NCI-H2196 treated with DMSO at 0.1 percent for 48 hours (cell line): ENCODE data around the gene VANGL1.

Experiments used
- DNase-seq: peaks from one replicate; lab custom pipeline; 2025; ENCODE audit not compliant: unreplicated experiment; lab: John Stamatoyannopoulos, UW

Gene VANGL1

DNA sequence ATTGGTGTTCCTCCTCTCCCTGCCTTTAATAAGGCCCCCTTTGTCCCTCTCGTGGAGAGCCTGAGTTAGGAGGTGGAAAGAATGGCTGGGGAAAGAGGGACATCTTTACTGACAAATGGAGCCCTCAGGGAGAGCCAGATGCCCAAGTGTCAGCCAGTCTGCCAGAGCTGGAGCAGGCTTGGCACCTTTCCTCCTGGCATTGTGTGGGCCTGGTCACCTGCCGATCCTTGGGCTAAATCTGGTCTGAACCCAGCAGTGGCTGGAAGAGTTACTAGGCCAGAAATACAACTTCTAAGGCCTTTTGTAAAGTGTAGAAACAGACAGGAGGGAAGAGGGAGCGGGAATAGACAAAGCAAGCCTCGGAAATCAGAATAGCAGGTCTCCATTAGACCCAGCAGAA is 24.9 kb downstream of the VANGL1 start:
- DNase-seq, result no peak

- DNase-seq, result no peak
These were observed 26.8 kb downstream of the VANGL1 start for GRCh38 chr1:115668579-115668978.

GRCh38 chr1:115669002-115669673 is 27.4 kb downstream of the VANGL1 start:
- DNase-seq, result no peak

- no peak for DNase-seq
These were observed 28.1 kb downstream of the VANGL1 start for GRCh38 chr1:115669886-115670285.

DNA sequence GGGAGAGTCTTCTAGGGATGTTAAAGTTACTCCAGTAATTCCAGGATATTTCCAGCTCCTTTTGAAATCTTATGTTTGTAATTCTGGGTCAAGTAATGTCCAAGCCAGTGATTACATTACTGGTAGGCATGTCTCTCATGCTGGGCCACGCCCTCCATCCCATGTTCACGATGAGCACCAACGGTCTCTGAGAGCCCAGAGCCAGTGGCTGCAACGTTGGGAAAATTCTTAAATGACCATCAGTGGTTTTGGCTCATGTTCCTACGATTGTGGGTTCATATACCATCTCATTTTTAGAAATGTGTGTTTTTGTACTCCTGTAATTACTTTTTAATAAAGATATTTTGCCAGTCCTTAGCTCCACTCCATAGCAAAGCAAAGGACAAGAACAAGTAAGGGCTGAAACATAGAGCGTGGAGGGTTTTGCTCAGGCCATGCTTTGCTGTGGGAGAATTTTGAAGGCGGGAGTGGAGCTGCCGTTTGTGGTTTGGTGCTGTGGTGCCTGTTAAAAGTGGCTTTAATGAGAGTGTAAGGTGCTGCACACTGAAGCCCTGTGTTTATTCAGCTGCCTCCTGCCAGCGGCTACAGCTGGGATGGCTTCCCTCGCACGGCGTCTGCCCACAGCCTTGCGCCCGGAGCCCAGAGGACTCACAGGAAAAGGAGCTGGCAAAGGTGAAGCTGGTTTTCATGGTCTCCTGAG is 28.9 kb downstream of the VANGL1 start:
- peak; percentile 77 for DNase-seq

DNA sequence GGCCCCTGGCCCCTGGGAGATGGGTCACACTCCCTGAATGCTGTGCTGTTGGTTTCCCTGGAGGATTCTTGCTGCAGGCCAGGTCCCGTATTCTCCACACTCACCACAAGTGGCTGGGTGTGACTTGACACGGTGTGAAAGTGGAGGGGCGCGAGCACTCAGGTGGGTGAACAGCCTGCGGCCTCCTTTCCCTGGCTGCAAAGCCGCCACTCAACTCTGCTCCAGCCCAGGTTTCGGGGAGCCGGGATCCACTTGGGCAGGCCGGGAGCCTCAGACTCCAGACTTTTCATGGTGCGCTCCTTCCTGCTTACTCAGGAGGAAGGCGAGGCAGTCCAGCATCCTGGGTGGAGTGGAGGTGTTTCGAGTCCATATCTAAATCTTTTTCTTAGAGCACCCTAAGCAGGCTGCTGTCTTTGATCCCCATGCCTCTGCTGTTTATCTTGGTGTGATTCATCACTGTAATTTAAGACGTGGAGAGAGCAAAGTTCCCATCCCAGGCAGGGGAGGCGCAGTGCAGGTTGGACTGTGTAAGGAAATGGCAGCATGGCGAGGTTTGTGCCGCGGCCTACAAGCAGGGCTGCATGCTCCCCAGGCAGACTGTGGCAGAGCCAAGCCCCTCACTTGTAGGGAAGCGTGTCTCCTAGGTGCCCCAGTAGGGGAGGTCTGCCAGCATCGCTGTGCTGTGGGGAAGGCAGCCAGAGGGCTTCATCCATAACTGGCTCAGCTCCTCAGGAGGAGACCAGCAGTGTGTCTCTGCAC is 29.6 kb downstream of the VANGL1 start:
- peak; percentile 16 for DNase-seq

- DNase-seq, result no peak
These were observed 30.6 kb downstream of the VANGL1 start for GRCh38 chr1:115672224-115673009.

- peak; percentile 5 for DNase-seq
These were observed 34.9 kb downstream of the VANGL1 start for GRCh38 chr1:115676498-115677181.

GRCh38 chr1:115677182-115677555 is 35.4 kb downstream of the VANGL1 start:
- peak; percentile 12 for DNase-seq

DNA sequence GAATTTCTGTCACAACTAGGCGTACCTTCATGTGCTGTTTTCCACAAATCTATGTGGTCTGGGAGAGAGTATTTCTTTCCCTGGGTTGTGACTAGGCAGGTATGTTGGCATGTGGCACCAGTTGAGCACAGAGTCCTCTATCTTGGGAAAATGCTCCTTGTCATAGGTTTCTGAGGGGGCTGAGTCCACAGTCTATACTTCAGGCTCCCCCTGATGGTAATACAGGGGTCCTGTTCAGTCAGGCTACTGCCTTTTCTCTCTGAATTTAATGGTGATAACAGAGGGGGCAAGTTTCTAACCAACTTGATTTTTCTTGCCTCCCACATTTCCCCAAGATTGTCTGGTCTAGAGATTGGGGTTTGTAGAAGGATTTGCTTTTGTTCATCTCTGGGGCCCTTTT is 35.8 kb downstream of the VANGL1 start:
- no peak for DNase-seq

DNA sequence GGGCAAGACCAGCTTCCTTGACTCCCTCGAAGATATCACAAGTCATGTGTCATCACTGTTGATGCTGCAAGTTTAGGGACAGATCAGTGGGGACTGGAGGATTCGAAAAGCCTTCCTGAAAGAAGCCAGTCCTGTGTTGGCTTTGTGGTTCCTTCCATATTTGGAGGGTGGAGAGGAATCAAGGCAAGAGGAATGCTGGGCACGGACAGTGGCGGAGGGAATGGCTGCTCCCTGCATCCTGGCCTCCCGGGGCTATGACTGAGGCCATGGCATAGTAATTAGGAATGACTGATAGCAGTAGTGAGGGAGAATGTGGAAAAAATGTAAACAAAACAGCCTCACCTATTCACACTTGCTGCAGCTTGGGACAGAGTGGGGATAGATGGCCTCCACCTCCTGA is 36.4 kb downstream of the VANGL1 start:
- DNase-seq, result no peak

DNA sequence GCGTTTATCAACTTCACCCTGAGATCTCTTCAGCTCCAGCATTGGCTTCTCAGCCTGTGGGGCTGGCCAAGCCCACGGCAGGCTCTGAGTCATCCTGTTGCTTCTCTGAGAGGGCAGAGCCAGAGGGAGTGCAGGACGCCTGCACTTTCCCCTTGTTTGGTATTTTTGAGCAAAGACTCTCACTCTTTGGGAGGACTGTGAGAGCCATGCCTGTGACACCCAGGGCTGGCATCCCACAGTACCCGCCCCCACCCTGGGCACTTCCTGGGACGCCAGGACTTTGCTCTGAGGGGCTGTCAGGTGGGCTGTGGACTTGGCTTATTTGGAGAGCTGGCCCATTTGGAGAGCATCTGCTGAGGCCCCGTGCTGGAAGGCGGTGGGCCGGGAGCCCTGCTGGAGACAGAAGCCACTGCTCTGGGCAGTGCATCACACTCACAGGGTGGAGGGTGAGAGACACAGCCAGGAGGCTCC is 37.4 kb downstream of the VANGL1 start:
- no peak for DNase-seq

DNA sequence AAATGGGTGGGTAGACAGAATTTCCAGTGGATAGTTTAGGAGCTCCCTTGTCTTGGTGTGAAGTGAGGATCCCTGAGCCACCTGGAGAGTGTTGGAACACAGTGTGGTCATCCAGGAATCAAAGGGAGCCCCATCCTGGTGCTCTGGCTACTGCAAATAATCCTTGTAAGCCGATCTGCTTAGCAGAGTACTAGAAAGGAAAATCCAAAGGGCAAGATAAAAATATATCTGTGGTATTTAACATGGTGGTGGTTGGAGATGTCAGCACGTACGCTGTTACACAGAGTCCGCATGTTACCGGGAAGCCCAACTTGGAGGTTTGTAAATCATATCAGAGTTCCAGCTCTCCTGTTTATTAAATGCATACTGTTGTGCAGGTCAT is 39.0 kb downstream of the VANGL1 start:
- DNase-seq, result no peak

GRCh38 chr1:115682792-115683191 is 41.0 kb downstream of the VANGL1 start:
- no peak for DNase-seq

- DNase-seq, result no peak
These were observed 43.4 kb downstream of the VANGL1 start for GRCh38 chr1:115685029-115685705.

- no peak for DNase-seq
These were observed 46.0 kb downstream of the VANGL1 start for GRCh38 chr1:115687744-115688143.

GRCh38 chr1:115690972-115691371 is 49.2 kb downstream of the VANGL1 start:
- no peak for DNase-seq

DNA sequence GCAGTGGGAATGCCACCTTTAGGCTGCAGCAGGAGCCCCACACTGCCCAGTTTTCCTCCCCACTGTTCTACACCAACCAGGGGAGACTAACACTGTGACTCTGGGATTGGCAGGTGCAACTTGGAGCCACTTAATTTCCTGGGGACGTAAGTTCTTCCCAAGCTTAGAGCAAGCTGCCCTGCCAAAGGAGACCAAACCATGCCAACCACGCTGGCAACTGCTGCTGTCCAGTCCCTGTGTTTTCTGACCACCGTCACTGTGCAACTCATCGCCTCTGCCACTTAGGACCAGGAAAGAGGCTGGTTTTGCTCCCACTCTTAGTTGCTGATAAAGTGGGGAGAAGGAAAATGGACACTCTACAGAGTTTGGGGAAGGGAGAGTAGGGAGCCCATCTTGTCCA is 50.5 kb downstream of the VANGL1 start:
- no peak for DNase-seq

DNA sequence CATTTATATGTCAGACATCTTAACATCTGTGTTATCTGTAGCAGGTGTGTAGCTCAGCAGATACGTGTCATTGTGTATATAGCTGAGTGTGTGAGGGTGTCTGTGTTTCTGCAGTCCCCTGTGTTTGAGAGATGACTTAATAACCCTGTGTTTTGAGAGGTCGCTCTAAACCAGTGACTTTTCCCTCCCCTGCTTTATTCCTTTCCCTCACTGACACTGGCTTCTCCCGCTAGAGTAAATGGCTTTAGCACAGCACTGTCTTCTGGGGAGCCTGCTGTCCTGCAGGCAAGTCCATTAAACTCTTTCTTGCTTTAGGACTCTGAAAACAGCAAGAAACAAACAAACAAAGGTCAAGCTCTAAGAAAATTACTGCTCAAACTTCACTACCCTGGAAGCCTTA is 53.0 kb downstream of the VANGL1 start:
- no peak for DNase-seq

- no peak for DNase-seq
These were observed 55.8 kb downstream of the VANGL1 start for GRCh38 chr1:115697619-115698018.
